Osteoblast (primary cell): Measurements from ENCODE around the gene RANBP3. TPM values are rescaled to one million over a fixed set of nuclear protein-coding genes. Genes with fewer than 3 reads are reported as not detected.

Experiments
- DNase-seq: peaks from one replicate; pipeline ENCODE4 v3.0.0; 2011; ENCODE audit warnings: low spot score, mixed read lengths; ENCODE audit not compliant: insufficient read length; ENCODE audit errors: missing footprints
- H2AFZ ChIP-seq: 2 replicates; pipeline ENCODE4 v1.6.0; 2011; ENCODE audit warnings: mild to moderate bottlenecking, low read length
- H3K27ac ChIP-seq: 2 replicates; pipeline ENCODE4 v1.5.1; 2011; ENCODE audit warnings: mild to moderate bottlenecking, low read depth, low read length, moderate library complexity
- H3K27me3 ChIP-seq: 2 replicates; pipeline ENCODE4 v1.6.0; 2012; ENCODE audit warnings: mild to moderate bottlenecking, control low read depth, inconsistent platforms, low read length, moderate library complexity; ENCODE audit not compliant: insufficient read depth
- H3K36me3 ChIP-seq: 2 replicates; pipeline ENCODE4 v1.5.1; 2011; ENCODE audit warnings: mild to moderate bottlenecking, low read length, control low read depth, moderate library complexity; ENCODE audit not compliant: insufficient read depth
- H3K4me1 ChIP-seq: 2 replicates; pipeline ENCODE4 v1.5.1; 2011; ENCODE audit warnings: mild to moderate bottlenecking, low read length, control low read depth, moderate library complexity; ENCODE audit not compliant: insufficient read depth
- H3K4me2 ChIP-seq: 2 replicates; pipeline ENCODE4 v1.6.0; 2011; ENCODE audit warnings: mild to moderate bottlenecking, low read length; ENCODE audit not compliant: insufficient read depth
- H3K4me3 ChIP-seq: fragments of 200-600 bp; sonication (generic); 3 replicates; pipeline ENCODE4 v1.5.1; 2012; ENCODE audit warnings: mild to moderate bottlenecking, low read length, inconsistent platforms; ENCODE audit not compliant: insufficient read depth
- H3K79me2 ChIP-seq: 2 replicates; pipeline ENCODE4 v1.6.0; 2012; ENCODE audit warnings: mild to moderate bottlenecking, low read length, control low read depth, inconsistent platforms; ENCODE audit not compliant: insufficient read depth
- H3K9me3 ChIP-seq: 2 replicates; pipeline ENCODE4 v1.5.1; 2011; ENCODE audit warnings: low read depth, low read length, control low read depth
- H4K20me1 ChIP-seq: 2 replicates; pipeline ENCODE4 v1.6.0; 2012; ENCODE audit warnings: mild to moderate bottlenecking, low read length, control low read depth; ENCODE audit not compliant: insufficient read depth
- total RNA-seq: library from RNA; depleted of rRNA; stranded (reverse); fragments of >200 nt; gene quantifications from 2 replicates; pipeline ENCODE4 v1.2.3, GENCODE V29; 2012
- TF ChIP-seq, protein P1 (sequence below): IDR thresholded peaks from 2 replicates; pipeline ENCODE4 v1.5.1; 2011; ENCODE audit warnings: mild to moderate bottlenecking, low read depth, low read length, moderate library complexity; ENCODE audit errors: extremely low read depth

Gene RANBP3
- total RNA-seq, 1 donor: 40.5 TPM

DNA sequence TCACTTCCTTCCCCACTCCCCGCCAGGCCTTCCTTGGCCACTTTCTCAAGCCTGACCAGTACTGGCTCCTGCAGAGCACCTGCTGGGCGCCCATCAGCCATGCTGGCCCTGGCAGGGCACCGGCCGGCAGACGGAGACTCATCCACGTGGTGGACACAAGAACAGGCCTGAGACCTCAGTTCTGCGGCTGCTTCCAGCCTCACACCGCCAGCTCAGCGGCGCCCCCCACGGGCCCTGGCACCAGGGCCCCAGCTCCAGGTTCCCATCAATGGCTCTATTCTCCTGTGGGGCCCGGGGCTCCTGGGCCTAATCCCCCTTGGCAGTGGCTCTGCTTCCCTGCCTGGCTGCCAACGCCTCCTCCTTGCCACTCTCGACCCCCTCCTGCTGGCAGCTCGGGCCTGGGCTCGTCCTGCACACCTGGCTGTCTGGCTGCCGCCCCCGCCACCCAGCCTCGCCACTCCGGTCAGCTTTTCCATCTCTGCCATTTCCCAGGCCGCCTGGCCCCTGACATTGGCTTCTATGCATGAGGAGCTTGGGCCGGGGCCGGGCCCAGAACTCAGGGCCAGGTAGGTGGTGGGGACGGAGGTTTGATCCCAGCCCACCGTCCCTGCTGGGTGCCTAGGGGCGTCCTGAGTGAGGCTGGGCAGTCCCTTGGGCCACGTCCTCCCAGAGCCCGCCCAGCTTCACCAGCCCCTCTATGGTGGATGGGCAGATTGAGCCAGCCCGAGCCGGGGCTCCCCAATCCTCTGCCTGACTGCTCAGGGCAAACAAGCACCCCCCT is 80.6 kb downstream of the RANBP3 start:
- H3K9me3 ChIP-seq: no peaks in the 10 kb centered on the region
- no peak overlapping the region for H2AFZ ChIP-seq
- TF ChIP-seq, protein P1, sequence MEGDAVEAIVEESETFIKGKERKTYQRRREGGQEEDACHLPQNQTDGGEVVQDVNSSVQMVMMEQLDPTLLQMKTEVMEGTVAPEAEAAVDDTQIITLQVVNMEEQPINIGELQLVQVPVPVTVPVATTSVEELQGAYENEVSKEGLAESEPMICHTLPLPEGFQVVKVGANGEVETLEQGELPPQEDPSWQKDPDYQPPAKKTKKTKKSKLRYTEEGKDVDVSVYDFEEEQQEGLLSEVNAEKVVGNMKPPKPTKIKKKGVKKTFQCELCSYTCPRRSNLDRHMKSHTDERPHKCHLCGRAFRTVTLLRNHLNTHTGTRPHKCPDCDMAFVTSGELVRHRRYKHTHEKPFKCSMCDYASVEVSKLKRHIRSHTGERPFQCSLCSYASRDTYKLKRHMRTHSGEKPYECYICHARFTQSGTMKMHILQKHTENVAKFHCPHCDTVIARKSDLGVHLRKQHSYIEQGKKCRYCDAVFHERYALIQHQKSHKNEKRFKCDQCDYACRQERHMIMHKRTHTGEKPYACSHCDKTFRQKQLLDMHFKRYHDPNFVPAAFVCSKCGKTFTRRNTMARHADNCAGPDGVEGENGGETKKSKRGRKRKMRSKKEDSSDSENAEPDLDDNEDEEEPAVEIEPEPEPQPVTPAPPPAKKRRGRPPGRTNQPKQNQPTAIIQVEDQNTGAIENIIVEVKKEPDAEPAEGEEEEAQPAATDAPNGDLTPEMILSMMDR: no peak
- H3K27ac ChIP-seq: no peak overlapping the region
- H3K27me3 ChIP-seq: no peaks in the 10 kb centered on the region
- peaks cover 55% of the 10 kb centered on the region for H4K20me1 ChIP-seq
- H3K36me3 ChIP-seq: peaks cover 8% of the 10 kb centered on the region
- H3K4me2 ChIP-seq: no peak overlapping the region
- H3K4me3 ChIP-seq: no peak overlapping the region
- peak; percentile 84 for DNase-seq
- H3K79me2 ChIP-seq: peaks cover 43% of the 10 kb centered on the region
- peaks cover 8% of the 10 kb centered on the region for H3K4me1 ChIP-seq

DNA sequence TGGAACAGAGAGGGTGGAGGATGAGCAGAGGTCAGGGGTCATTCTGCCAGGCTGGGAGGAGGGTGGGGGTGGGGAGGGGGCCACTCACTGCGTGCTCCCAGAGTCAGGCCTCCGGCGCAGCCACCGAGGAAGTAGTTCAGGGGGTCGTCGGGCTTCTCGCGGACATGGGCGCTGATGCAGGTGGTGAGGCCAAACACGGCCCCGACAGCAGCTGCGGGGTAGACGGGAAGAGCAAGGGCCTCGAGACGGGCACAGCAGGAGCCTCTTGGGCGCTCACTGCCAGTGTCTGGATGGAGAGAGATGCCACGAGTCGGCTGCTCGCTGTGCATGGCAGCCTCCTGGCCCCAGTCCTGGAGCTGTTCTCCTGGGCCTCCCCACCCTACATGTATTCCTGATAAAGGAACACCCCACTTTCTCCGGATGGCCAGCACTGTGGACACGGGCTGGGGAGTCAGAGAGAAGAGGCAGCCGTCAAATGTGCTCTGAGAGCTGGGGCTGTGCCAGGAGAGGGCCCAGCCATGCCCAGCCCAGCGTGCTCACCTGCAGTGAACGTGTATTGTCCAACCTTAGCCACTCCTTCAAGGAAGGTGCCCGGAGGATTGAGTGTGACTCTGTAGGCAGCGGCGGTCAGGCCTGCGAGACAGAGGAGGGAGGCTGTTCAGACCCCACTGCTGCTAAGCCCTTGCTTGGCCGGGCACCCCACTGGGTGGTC is 81.4 kb downstream of the RANBP3 start:
- Histone ChIP-seq H3K36me3 (peaks cover 8% of the 10 kb centered on the region), H4K20me1 (peaks cover 51% of the 10 kb centered on the region), H2AFZ (no peak overlapping the region), H3K4me2 (no peak overlapping the region), H3K79me2 (peaks cover 36% of the 10 kb centered on the region), H3K9me3 (no peaks in the 10 kb centered on the region), H3K27me3 (peaks cover 8% of the 10 kb centered on the region), H3K27ac (no peak overlapping the region), H3K4me3 (no peak overlapping the region), H3K4me1 (peaks cover 11% of the 10 kb centered on the region)
- peak; percentile 66 for DNase-seq
- TF ChIP-seq, protein P1: no peak

DNA sequence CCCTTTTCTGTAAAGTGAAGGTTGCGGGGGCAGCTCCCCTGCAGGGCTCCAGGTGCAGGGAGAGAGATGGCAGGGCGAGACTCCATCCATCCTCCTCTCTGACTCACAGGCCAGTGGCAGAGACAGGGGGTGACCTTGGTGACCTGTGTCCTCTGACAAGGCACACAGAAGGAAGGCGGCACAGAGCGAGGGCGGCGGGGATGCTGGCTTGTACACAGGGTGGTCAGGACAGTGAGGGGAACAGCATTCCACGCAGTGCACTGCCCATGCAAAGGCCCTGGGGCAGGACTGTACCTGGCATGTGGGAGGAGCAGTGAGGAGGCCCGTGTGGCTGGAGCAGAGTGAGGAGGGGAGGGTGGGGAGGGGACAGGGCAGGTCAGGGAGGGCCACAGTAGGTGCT is 82.0 kb downstream of the RANBP3 start:
- Histone ChIP-seq H4K20me1 (peaks cover 45% of the 10 kb centered on the region), H3K4me3 (no peak overlapping the region), H2AFZ (no peak overlapping the region), H3K36me3 (peaks cover 8% of the 10 kb centered on the region), H3K9me3 (no peaks in the 10 kb centered on the region), H3K4me1 (peaks cover 6% of the 10 kb centered on the region), H3K27ac (no peak overlapping the region), H3K79me2 (peaks cover 30% of the 10 kb centered on the region), H3K4me2 (no peak overlapping the region), H3K27me3 (peaks cover 14% of the 10 kb centered on the region)
- peak; percentile 10 for DNase-seq
- TF ChIP-seq, protein P1: no peak

DNA sequence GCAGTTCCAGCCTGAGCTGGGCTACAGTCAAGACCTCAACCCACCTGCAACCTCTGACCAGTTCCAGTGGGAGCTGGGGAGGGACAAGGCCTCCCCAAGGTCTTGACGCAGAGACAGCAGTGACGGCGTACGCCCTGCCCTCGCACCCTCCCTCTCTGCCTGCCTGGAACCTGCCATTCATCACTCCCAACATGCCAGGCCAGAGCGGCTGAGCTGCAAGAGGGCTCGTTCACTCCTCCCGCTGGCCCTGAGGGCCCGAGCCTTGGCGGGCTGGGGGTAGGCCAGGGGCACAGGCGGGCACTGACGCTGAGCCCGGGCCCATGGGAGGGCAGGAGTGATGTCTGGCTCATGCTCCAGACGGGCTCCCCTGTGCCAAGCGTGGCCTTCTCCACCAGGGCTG is 82.5 kb downstream of the RANBP3 start:
- Histone ChIP-seq H3K27ac (no peak overlapping the region), H3K9me3 (no peaks in the 10 kb centered on the region), H3K36me3 (peaks cover 8% of the 10 kb centered on the region), H3K4me2 (no peak overlapping the region), H3K4me1 (peaks cover 4% of the 10 kb centered on the region), H4K20me1 (peaks cover 44% of the 10 kb centered on the region), H3K27me3 (peaks cover 16% of the 10 kb centered on the region), H2AFZ (no peak overlapping the region), H3K4me3 (no peak overlapping the region), H3K79me2 (peaks cover 27% of the 10 kb centered on the region)
- peak; percentile 44 for DNase-seq
- TF ChIP-seq, protein P1: no peak
